GM21423 (cell line): ENCODE results near the gene TUT4.

Experiments used
- ATAC-seq: cut with Tn5 transposase; IDR thresholded peaks from one replicate; pipeline ENCODE4 v1.9.1; 2021; ENCODE audit warnings: mild to moderate bottlenecking, moderate library complexity; ENCODE audit not compliant: unreplicated experiment

The TUT4 gene

GRCh38 chr1:52473039-52473438 lies 79.9 kb downstream of the TUT4 start:
- ATAC-seq = no peak

DNA sequence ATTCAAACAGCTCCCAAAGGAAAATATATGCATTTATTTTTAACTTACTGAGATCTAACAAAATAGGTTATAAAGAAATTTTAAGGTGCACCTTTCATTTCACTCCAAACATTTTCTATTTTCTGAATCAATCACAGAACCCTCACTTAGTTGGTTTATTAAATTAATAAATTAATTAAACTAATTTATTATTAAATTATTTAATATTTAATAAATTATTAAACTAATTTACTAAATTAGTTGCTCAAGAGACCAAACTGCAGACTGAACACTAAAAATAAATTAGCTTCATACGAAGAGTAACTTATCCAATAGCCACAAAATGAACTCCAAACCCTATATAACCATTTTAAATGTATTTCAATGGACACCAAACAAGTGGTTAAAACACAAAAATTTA lies 80.5 kb downstream of the TUT4 start:
- ATAC-seq = no peak

DNA sequence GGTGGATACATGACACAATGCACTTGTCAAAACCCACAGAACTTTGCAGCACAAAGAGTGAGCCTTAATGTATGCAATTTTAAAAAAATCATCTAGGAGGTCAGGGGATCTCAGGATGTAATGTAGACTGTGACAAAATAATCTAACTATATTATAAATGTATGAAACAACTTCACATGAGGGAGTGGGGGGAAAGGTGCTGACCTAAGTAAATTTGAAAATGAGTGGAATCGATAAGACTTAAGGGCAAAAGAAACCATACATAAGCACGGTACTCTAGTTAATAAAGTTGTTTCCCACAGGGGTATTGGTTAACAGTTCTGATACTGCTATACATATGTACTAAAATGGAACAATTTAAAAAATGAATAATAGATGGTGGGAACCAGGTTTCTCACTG lies 83.8 kb downstream of the TUT4 start:
- no peak for ATAC-seq

DNA sequence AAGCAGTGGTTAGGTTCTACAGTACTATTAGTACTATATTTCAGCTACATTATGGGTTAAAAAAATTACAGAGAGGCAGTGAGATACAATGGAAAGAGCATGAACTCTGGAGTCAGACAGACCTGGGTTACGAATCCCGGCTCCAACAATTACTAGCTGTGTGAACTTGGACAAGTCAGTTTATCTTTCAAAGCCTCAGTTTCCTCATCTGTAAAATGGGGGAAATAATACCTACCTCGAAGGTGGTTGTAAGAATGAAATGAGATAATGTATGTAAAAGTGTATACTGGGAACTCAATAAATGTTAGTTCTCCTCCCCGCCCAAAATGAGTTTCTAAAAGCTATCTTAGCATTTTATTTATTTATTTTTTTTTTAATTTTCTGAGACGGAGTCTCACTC lies 89.0 kb downstream of the TUT4 start:
- no peak for ATAC-seq

GRCh38 chr1:52461821-52462220 lies 91.1 kb downstream of the TUT4 start:
- ATAC-seq = no peak

- ATAC-seq = no peak
These were observed 92.2 kb downstream of the TUT4 start for GRCh38 chr1:52460694-52461093.

DNA sequence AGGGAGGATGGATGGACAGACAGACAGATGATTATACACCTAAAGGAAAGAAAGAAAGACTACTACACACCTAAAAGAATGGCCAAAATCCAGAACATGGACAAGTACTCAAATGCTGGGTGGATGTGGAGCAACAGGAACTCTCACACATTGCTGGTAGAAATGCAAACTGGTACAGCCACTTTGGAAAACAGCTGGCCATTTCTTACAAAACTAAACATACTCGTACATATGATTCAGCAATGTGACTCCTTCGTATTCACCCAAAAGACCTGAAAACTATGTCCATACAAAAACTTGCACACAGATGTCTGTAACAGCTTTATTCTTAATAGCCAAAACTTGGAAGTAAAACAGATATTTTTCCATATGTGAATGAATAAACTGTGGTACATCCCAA lies 97.2 kb downstream of the TUT4 start:
- no peak for ATAC-seq

GRCh38 chr1:52454779-52455178 lies 98.1 kb downstream of the TUT4 start:
- ATAC-seq = no peak

DNA sequence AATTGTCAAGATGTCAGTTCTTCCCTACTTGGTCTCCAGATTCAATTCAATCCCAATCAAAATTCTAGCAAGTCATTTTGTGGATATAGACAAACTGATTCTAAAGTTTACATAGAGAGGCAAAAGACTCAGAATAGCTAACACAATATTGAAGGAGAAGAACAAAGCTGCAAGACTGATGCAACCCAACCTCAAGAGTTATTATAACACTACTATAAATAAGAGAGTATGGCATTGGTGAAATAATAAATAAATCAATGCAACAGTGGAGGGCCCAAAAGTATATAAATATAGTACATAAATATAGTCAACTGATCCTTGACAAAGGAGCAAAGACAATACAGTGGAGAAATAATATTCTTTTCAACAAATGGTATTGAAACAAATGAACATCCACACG lies 98.8 kb downstream of the TUT4 start:
- ATAC-seq = no peak

GRCh38 chr1:52444463-52444862 lies 108.4 kb downstream of the TUT4 start:
- no peak for ATAC-seq

- ATAC-seq = no peak
These were observed 112.9 kb downstream of the TUT4 start for GRCh38 chr1:52439976-52440375.

DNA sequence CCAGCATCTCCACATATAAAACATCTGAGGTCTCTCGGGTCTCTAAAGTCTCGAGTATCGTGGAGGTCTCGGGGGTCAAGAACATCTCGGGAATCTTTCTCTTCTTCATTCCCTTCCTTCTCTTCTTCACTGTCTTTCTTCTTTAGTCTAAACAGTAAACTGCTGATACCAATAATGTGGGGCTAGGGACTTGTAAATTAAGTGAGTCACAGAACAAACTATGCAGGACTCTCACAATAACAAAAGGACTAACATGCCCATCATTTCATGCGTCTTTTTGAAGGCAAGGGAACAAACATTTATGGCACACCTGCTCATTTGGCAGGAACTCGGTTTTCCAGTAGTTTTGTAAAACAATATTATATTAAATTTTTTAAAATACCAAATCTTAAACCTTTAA lies 116.1 kb downstream of the TUT4 start:
- ATAC-seq = no peak

DNA sequence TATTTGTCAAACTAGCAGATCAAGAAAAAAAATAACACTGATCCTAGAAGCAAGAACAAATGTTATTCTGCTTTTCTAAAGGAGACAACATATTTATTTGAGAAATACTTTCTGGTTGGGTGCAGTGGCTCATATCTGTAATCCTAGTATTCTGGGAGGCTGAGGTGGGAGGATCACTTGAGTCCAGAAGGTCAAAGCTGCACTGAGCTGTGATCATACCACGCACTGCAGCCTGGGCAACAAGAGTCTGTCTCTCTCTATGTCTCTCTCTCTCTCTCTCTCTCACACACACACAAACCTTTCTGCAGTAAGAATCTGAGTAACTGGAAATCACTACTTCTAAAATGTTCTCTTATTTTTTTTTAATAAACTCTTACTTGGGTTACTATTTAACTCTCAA lies 117.2 kb downstream of the TUT4 start:
- no peak for ATAC-seq

- ATAC-seq = no peak
These were observed 117.7 kb downstream of the TUT4 start for GRCh38 chr1:52435211-52435610.

DNA sequence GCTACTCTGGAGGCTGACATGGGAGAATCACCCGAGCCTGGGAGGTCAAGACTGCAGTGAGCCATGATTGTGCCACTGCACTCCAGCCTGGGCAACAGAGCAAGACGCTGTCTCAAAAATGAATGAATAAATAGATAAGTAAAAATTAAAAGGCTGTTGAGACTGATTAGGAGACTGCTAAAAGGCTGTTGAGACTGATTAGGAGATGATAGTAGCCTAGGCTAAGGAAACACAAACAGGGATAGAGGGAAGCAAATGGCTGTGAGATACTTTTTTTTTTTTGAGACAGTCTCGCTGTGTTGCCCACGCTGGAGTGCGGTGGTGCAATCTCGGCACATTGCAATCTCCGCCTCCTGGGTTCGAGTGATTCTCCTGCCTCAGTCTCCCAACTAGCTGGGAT lies 120.1 kb downstream of the TUT4 start:
- no peak for ATAC-seq

- no peak for ATAC-seq
These were observed 125.7 kb downstream of the TUT4 start for GRCh38 chr1:52427152-52427551.

GRCh38 chr1:52426371-52426770 lies 126.5 kb downstream of the TUT4 start:
- no peak for ATAC-seq

- no peak for ATAC-seq
These were observed 128.1 kb downstream of the TUT4 start for GRCh38 chr1:52424813-52425212.

- no peak for ATAC-seq
These were observed 128.7 kb downstream of the TUT4 start for GRCh38 chr1:52424231-52424636.

GRCh38 chr1:52423771-52424170 lies 129.1 kb downstream of the TUT4 start:
- ATAC-seq = no peak

GRCh38 chr1:52423055-52423454 lies 129.8 kb downstream of the TUT4 start:
- no peak for ATAC-seq

GRCh38 chr1:52420713-52421112 lies 132.2 kb downstream of the TUT4 start:
- ATAC-seq = no peak

- no peak for ATAC-seq
These were observed 136.1 kb downstream of the TUT4 start for GRCh38 chr1:52416811-52417210.

DNA sequence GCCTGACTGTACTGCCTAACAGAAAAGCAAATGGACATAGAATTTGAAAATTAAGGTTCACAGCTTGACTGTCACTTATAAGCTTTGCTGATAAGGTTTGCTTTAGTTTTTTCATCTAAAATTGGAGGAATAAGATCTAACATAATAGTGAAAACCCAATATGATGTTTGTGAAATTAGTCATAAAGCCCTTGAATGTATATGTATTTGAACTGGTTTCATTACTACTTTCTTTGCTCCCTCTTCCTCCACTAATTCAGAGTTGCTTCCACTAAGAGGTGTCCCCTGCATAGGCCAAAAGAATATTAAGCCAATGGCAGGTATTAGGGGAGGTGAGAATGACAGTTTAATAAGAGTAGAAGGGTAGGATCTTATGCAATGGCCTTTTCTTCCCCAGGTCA lies 137.9 kb downstream of the TUT4 start:
- no peak for ATAC-seq
